DND-41 (cell line): ENCODE data around the gene VAV3.
A peak's percentile ranks its signal among the peaks of the same experiment; 100 is the strongest.

Experiments used
- ATAC-seq: fragments of 200-7000 bp; cut with Tn5 transposase; 3 replicates; pipeline ENCODE4 v1.9.1; 2021; ENCODE audit warnings: low read depth; ENCODE audit not compliant: insufficient read depth
- DNase-seq: peaks from one replicate; pipeline ENCODE4 v3.0.0-alpha.2; 2020
- H2AFZ ChIP-seq: 2 replicates; pipeline ENCODE4 v1.6.0; 2012; ENCODE audit warnings: low read depth, low read length
- H3K27ac ChIP-seq: 2 replicates; pipeline ENCODE4 v1.5.1; 2012; ENCODE audit warnings: low read length, inconsistent platforms
- H3K27me3 ChIP-seq: fragments of 200-600 bp; sonication (generic); 2 replicates; pipeline ENCODE4 v1.6.0; 2012; ENCODE audit warnings: low read length, mild to moderate bottlenecking, inconsistent platforms; ENCODE audit not compliant: insufficient read depth, poor library complexity
- H3K36me3 ChIP-seq: 2 replicates; pipeline ENCODE4 v1.5.1; 2012; ENCODE audit warnings: low read length, inconsistent platforms; ENCODE audit not compliant: insufficient read depth
- H3K4me1 ChIP-seq: 2 replicates; pipeline ENCODE4 v1.5.1; 2012; ENCODE audit warnings: mild to moderate bottlenecking, low read length; ENCODE audit not compliant: insufficient read depth
- H3K4me2 ChIP-seq: 2 replicates; pipeline ENCODE4 v1.6.0; 2012; ENCODE audit warnings: mild to moderate bottlenecking, moderate library complexity, low read length, inconsistent platforms; ENCODE audit not compliant: insufficient read depth
- H3K4me3 ChIP-seq, 2 experiments: fragments of 200-600 bp in 1 of 2; shearing (Covaris generic) in 1 of 2; 2 replicates each; pipeline ENCODE4 v1.5.1; 2012 to 2016; ENCODE audit warnings: inconsistent platforms in 2 of 2, low read length in 2 of 2, mild to moderate bottlenecking in 2 of 2, low read depth in 1 of 2, moderate library complexity in 1 of 2
- H3K79me2 ChIP-seq: 2 replicates; pipeline ENCODE4 v1.6.0; 2012; ENCODE audit warnings: low read length, inconsistent platforms; ENCODE audit not compliant: insufficient read depth
- H3K9ac ChIP-seq: 2 replicates; pipeline ENCODE4 v1.6.0; 2012; ENCODE audit warnings: low read depth, mild to moderate bottlenecking, inconsistent platforms, low read length, moderate library complexity
- H3K9me3 ChIP-seq: 2 replicates; pipeline ENCODE4 v1.5.1; 2012; ENCODE audit warnings: low read length, moderate library complexity, mild to moderate bottlenecking, inconsistent platforms; ENCODE audit not compliant: insufficient read depth, severe bottlenecking
- H4K20me1 ChIP-seq: 2 replicates; pipeline ENCODE4 v1.6.0; 2012; ENCODE audit warnings: low read length; ENCODE audit not compliant: insufficient read depth
- CTCF ChIP-seq: IDR thresholded peaks from 2 replicates; pipeline ENCODE4 v1.5.1; 2012; ENCODE audit warnings: borderline replicate concordance, low read length, moderate library complexity, mild to moderate bottlenecking; ENCODE audit not compliant: poor library complexity, severe bottlenecking; ENCODE audit errors: extremely low read depth
- EZH2 ChIP-seq: IDR thresholded peaks from 3 replicates; pipeline ENCODE4 v1.6.1; 2012; ENCODE audit warnings: borderline replicate concordance, low read depth, mild to moderate bottlenecking, moderate library complexity, low read length, inconsistent platforms; ENCODE audit not compliant: severe bottlenecking

The VAV3 gene

GRCh38 chr1:107936498-107937481 lies 28.2 kb downstream of the VAV3 start:
- Histone ChIP-seq H2AFZ (no peak overlapping the region), H3K9ac (no peak overlapping the region), H3K27me3 (no peaks in the 10 kb centered on the region), H4K20me1 (peaks cover 18% of the 10 kb centered on the region; the same call in 1 of the 2 replicates), H3K9me3 (no peaks in the 10 kb centered on the region), H3K27ac (peak overlapping the region; percentile 22; the same call in 1 of the 2 replicates), H3K4me2 (no peak overlapping the region), H3K36me3 (no peaks in the 10 kb centered on the region; the same call in 1 of the 2 replicates), H3K4me1 (peaks cover 37% of the 10 kb centered on the region), H3K4me3 (no peak overlapping the region), H3K79me2 (peaks cover 99% of the 10 kb centered on the region)
- ATAC-seq, result peak; percentile 56
- no peak for TF ChIP-seq EZH2
- TF ChIP-seq CTCF, result no peak
- DNase-seq, result no peak

- Histone ChIP-seq H4K20me1 (peaks cover 19% of the 10 kb centered on the region; the same call in 1 of the 2 replicates), H3K36me3 (no peaks in the 10 kb centered on the region; the same call in 1 of the 2 replicates), H3K4me2 (no peak overlapping the region), H2AFZ (no peak overlapping the region), H3K9me3 (no peaks in the 10 kb centered on the region), H3K79me2 (peaks cover 99% of the 10 kb centered on the region), H3K27ac (no peak overlapping the region; the same call in 1 of the 2 replicates), H3K9ac (no peak overlapping the region), H3K4me1 (peaks cover 29% of the 10 kb centered on the region), H3K27me3 (no peaks in the 10 kb centered on the region), H3K4me3 (no peak overlapping the region)
- no peak for DNase-seq
- ATAC-seq, result peak; percentile 27; the same call in 1 of the 3 replicates
- TF ChIP-seq CTCF, result no peak
- no peak for TF ChIP-seq EZH2
Measured at GRCh38 chr1:107935396-107936064, 29.4 kb downstream of the VAV3 start.

GRCh38 chr1:107934578-107934977 lies 30.4 kb downstream of the VAV3 start:
- H3K79me2 ChIP-seq, result peaks cover 99% of the 10 kb centered on the region
- no peak overlapping the region for H2AFZ ChIP-seq
- H3K36me3 ChIP-seq, result no peaks in the 10 kb centered on the region
- H3K9ac ChIP-seq, result no peak overlapping the region
- no peaks in the 10 kb centered on the region for H3K27me3 ChIP-seq
- H3K27ac ChIP-seq, result no peak overlapping the region
- no peak overlapping the region for H3K4me3 ChIP-seq
- DNase-seq, result no peak
- no peak overlapping the region for H3K4me2 ChIP-seq
- H4K20me1 ChIP-seq, result peaks cover 19% of the 10 kb centered on the region; the same call in 1 of the 2 replicates
- peaks cover 20% of the 10 kb centered on the region for H3K4me1 ChIP-seq
- no peak for ATAC-seq
- TF ChIP-seq CTCF (no peak), EZH2 (no peak)
- no peaks in the 10 kb centered on the region for H3K9me3 ChIP-seq
